ENCODE results near the gene KLF3.

GRCh38 chr4:38710053-38710452, 46.1 kb downstream of the KLF3 start:
- no peak for TF ChIP-seq EZH2 (IDR thresholded peaks at IDR 0.05; ENCODE audit: insufficient read depth, poor library complexity, severe bottlenecking)
- TF ChIP-seq EZH2phosphoT487 (IDR thresholded peaks at IDR 0.05; ENCODE audit: insufficient read depth, low read depth) = no peak
